IPS DF 4.7 (cell line): Measurements from ENCODE around the gene OBSL1.

Source experiments
- DNase-seq: peaks from one replicate; pipeline ENCODE4 v3.0.0-alpha.2; 2013; ENCODE audit warnings: low spot score; ENCODE audit errors: extremely low read depth

Gene OBSL1

GRCh38 chr2:219514836-219515235, 56.5 kb downstream of the OBSL1 start:
- DNase-seq = no peak

- DNase-seq = no peak
These were observed 57.1 kb downstream of the OBSL1 start, which contains the start of gene ASIC4 for GRCh38 chr2:219514196-219514761. Gene ASIC4 (plus strand): TSS chr2:219514482. CDS start chr2:219514725, 243 bp downstream.

- DNase-seq = no peak
These were observed 57.6 kb downstream of the OBSL1 start for GRCh38 chr2:219513787-219514186.

DNA sequence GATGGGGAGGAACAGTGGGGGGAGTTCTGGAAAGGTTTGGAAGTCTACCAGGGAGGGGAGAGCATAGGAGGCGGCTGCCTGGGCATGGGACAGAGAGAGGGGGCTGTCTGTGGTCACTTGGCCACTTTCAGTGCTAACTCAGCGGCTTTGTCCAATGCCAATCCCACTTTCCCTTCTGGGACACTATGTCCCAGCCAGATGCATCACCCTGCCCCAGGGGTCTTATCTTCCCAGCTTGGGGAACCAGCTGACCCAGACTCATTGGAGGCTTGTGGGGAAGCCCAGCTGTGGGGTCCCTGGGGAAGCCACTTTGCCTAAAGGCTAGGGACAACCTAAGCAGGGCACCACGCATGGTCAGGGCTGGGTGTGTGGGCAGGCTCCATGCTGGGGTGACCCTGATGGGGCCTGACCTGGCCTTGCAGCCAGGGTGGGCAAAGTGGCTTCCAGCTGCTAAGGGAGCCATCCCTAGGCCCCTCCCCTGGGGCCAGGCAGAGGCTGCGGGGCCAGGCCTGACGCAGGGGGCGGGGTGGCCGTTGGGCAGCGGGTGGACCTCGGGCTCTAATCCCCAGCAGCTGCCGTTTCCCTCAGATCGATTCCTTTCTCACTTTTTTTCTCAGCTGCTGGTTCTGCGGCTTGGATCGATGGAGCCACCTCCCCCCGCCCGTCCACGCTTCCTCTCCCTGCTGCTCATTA, 58.7 kb downstream of the OBSL1 start:
- DNase-seq = no peak

GRCh38 chr2:219511547-219512325, 59.6 kb downstream of the OBSL1 start:
- no peak for DNase-seq

GRCh38 chr2:219510512-219511135, 60.7 kb downstream of the OBSL1 start:
- no peak for DNase-seq

GRCh38 chr2:219509780-219510511, 61.4 kb downstream of the OBSL1 start:
- DNase-seq = no peak

DNA sequence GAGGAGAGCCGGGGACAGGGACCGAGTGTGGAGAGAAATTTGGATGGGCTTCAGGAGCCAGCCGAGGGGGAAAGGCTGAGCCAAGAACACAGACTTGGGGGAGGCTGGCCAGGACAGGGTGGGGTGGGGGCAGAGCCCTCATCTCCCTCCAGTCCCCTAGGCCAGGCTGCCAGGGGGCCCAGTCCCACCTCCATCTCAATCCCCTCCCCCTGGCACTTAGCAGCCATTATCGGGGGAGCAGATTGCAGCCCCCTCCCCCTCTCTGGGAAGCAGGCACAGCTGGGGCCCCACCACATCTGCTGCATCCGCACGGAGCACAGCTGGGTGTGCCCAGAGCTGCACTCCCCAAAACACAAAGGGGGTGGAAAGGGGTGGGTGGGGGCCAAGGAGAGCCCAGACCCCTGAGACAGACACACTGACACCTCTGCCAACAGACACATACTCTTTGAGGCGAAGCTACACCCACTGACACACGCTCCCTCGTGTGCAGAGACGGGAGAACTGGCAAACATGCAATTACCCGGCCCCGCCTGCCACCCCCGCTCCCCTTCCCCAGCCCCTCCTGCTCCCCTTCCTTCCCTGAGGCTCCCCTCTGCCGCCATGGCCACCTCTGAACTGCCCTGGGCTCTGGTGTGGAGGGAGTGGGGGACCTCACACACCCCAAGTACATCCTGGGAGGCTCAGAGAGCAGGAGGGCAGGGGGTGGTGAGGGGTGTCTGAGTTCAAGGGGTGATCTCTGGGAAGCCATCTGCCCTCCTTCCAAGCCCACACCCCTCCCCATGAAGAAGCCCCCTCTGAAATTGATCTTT, 62.2 kb downstream of the OBSL1 start:
- DNase-seq = no peak

- no peak for DNase-seq
These were observed 63.0 kb downstream of the OBSL1 start for GRCh38 chr2:219508444-219508734.

GRCh38 chr2:219507581-219508443, 63.5 kb downstream of the OBSL1 start:
- DNase-seq = no peak

GRCh38 chr2:219506802-219507526, 64.4 kb downstream of the OBSL1 start:
- DNase-seq = no peak

- no peak for DNase-seq
These were observed 65.1 kb downstream of the OBSL1 start for GRCh38 chr2:219506153-219506801.

DNA sequence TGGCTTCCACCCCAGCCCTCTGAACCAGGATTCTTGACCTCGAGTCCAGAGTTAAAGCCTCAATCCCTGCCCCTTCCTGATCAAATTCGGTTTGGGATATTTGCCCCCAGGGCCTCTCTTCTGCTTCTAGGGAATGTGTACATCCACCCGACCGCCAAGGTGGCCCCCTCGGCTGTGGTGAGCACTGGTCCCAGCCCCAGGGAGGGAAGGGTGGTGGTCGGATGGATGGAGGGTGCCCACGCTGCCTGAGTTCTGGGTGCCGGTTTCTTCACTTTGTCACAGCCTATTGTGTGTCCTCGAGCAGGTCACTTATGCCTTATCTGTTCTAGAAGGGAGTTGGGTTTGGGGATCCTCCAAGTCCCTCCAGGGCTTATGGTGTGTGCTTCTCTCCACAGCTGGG, 65.8 kb downstream of the OBSL1 start:
- no peak for DNase-seq

GRCh38 chr2:219502618-219503017, 68.7 kb downstream of the OBSL1 start:
- DNase-seq = no peak

DNA sequence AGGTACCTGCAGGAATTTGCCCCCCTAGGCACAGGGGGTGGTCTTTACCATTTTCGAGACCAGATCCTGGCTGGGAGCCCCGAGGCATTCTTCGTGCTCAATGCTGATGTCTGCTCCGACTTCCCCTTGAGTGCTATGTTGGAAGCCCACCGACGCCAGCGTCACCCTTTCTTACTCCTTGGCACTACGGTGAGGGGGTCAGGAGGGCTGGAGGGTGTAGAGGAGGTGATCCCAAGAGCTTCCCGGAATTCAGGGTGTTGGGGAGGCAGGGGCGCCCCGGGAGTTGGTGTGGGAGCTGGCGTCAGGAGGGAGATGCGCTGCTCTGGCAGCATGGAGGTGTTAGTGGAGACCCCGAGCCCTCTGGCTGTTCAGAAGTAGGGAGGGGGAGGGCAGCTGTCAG, 69.5 kb downstream of the OBSL1 start:
- no peak for DNase-seq
